NT2/D1 (cell line): ENCODE data around the gene COX8A.

Experiments
- YY1 ChIP-seq: IDR thresholded peaks from 2 replicates; pipeline ENCODE4 v1.6.1; 2011; ENCODE audit not compliant: insufficient read length, insufficient read depth
- ZNF274 ChIP-seq: IDR thresholded peaks from 2 replicates; pipeline ENCODE4 v1.6.1; 2011; ENCODE audit warnings: mild to moderate bottlenecking, low read depth, low read length

DNA sequence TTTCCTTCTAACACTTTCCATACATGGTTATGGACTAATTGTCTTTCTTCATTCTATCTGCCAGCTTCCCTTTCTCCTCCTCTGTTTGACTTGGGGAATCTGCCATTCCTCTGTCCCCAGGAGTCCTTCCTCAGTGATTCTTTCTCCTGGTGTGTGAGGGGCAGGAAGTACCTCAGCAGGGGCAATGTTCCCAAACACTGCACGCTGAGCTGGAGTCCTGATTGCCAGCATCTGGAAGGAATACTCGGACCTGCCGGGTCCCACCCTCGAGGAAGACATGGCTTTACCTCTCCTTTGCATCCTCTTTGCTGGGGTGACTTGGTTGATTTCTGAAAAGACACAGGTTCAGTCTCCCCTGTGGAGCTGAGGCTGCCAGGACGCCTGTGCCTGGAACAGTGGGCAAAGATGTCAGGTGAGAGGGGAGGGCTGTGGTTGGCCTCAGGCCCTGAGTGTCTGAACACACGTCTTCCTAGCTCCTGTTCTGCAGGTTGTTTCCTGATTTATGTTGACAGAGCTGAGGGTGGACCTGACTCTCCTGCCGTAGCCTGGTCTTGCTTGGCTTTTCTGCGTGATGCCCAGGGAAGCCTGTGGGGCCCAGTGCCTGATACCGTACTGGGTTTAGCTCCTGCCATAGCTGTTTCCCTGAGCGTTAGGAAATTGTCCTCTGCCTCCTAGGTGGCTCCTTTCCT, 4.3 kb downstream of the COX8A start:
- TF ChIP-seq ZNF274, result no peak
- no peak for TF ChIP-seq YY1
